Esophagus muscularis mucosa (tissue), 4 donors: ENCODE measurements around the gene EVI5L. TPM values are rescaled to one million over a fixed set of nuclear protein-coding genes. Genes with fewer than 3 reads are reported as not detected.

Source experiments
- DNase-seq: peaks from one replicate; pipeline ENCODE4 v3.0.0-alpha.2; 2017; ENCODE audit errors: extremely low spot score
- H3K27ac ChIP-seq, 4 donors: fragments of 200-600 bp; sonication (generic); replicated peaks in 1 of 4; 1 replicate in 3 of 4; 2 replicates in 1 of 4; pipeline ENCODE4 v1.5.1; 2016 to 2019; ENCODE audit warnings: mild to moderate bottlenecking in 1 of 4
- H3K27me3 ChIP-seq, 4 donors: fragments of 200-600 bp; sonication (generic); one replicate each; pipeline versions ENCODE4 v1.5.1 to v1.6.0; 2016 to 2019
- H3K36me3 ChIP-seq, 4 donors: fragments of 200-600 bp; sonication (generic); one replicate each; pipeline ENCODE4 v1.5.1; 2016 to 2019
- H3K4me1 ChIP-seq, 4 donors: fragments of 200-600 bp; sonication (generic); one replicate each; pipeline ENCODE4 v1.5.1; 2016 to 2019
- H3K4me3 ChIP-seq, 4 donors: fragments of 200-600 bp; sonication (generic); 1 replicate in 2 of 4; 2 replicates in 2 of 4; pipeline ENCODE4 v1.5.1; 2016 to 2019; ENCODE audit warnings: mild to moderate bottlenecking in 4 of 4, moderate library complexity in 1 of 4
- H3K9me3 ChIP-seq, 4 donors: fragments of 200-600 bp; sonication (generic); 1 replicate in 3 of 4; 2 replicates in 1 of 4; pipeline ENCODE4 v1.5.1; 2016 to 2019
- EP300 ChIP-seq: sonication (generic); formaldehyde crosslinking; IDR thresholded peaks from one replicate; pipeline ENCODE4 v1.6.1; 2017; ENCODE audit warnings: antibody characterized with exemption
- POLR2A ChIP-seq: fragments of 450-650 bp; IDR thresholded peaks from one replicate; pipeline ENCODE4 v1.6.1; 2017; ENCODE audit warnings: antibody characterized with exemption, moderate library complexity, mild to moderate bottlenecking, low read depth
- POLR2AphosphoS5 ChIP-seq, 2 donors: sonication (generic); formaldehyde crosslinking; IDR thresholded peaks; one replicate each; pipeline ENCODE4 v1.6.1; 2017; ENCODE audit warnings: antibody characterized with exemption in 2 of 2
- WGBS: methylation state at CpG from one replicate; pipeline ENCODE4 v1.1.5; 2018; 5-methylcytosine and 5-hydroxymethylcytosine counted together
- intact Hi-C: fragments of 100-400 bp; cut with DNase I; formaldehyde crosslinking; loops from one replicate; pipeline ENCODE4 v1.15.1; 2023
- total RNA-seq, 4 donors: library from RNA; depleted of rRNA; stranded (reverse); fragments of >200 nt; gene quantifications; one replicate each; pipeline versions ENCODE4 v1.1.0 to v1.2.1, GENCODE V29; 2016
- TF ChIP-seq, protein P1 (sequence below), 3 experiments: fragments of 200-600 bp in 2 of 3; fragments of 450-650 bp in 1 of 3; sonication (generic) in 2 of 3; IDR thresholded peaks; one replicate each; pipeline ENCODE4 v1.5.1; 2017 to 2019; ENCODE audit warnings: antibody characterized with exemption in 3 of 3, mild to moderate bottlenecking in 2 of 3, moderate library complexity in 1 of 3

EVI5L gene
- total RNA-seq, 4 donors from 2014 or later: 19.9 to 42.0 (median 29.2) TPM

DNA sequence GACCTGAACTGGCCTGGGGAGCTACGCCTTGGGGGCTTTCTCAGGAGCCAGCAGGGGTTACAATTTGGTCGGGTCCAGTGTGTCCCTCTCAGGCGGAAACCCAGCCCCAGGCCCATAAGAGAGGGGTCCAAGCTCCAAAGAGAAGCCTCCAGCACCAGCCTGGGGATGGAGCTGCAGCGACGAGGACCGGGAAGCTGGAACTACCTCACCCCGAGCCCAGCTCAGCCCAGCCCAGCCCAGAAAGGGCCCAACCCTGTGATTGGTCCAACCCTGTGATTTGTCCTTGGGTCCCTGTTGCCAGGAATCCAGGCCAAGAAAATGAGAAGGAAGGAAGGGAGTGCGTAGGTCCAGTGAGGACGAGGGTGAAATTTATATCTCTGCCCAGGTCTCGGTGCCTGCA, 42.9 kb upstream of the EVI5L start:
- no peak overlapping the region for H3K27ac ChIP-seq
- no peak for TF ChIP-seq EP300
- TF ChIP-seq, protein P1, sequence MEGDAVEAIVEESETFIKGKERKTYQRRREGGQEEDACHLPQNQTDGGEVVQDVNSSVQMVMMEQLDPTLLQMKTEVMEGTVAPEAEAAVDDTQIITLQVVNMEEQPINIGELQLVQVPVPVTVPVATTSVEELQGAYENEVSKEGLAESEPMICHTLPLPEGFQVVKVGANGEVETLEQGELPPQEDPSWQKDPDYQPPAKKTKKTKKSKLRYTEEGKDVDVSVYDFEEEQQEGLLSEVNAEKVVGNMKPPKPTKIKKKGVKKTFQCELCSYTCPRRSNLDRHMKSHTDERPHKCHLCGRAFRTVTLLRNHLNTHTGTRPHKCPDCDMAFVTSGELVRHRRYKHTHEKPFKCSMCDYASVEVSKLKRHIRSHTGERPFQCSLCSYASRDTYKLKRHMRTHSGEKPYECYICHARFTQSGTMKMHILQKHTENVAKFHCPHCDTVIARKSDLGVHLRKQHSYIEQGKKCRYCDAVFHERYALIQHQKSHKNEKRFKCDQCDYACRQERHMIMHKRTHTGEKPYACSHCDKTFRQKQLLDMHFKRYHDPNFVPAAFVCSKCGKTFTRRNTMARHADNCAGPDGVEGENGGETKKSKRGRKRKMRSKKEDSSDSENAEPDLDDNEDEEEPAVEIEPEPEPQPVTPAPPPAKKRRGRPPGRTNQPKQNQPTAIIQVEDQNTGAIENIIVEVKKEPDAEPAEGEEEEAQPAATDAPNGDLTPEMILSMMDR (IDR thresholded peaks at IDR 0.05): no peak
- TF ChIP-seq POLR2AphosphoS5 (IDR thresholded peaks at IDR 0.05): peak in 1 of 2 donors; percentile 26
- TF ChIP-seq POLR2A: no peak
- peaks cover 0 to 6% (median 0%) of the 10 kb centered on the region in 4 donors for H3K9me3 ChIP-seq
- peaks cover 4 to 95% (median 25%) of the 10 kb centered on the region in 4 donors for H3K27me3 ChIP-seq
- no peak for DNase-seq
- intact Hi-C loops: no loop called here
- 15% methylated on average over 7 of the region's 10 CpGs for WGBS
- H3K36me3 ChIP-seq: no peaks in the 10 kb centered on the region
- peaks cover 0 to 16% (median 7%) of the 10 kb centered on the region in 4 donors for H3K4me1 ChIP-seq
- peak overlapping the region; percentile 16 to 36 (median 22) for H3K4me3 ChIP-seq

DNA sequence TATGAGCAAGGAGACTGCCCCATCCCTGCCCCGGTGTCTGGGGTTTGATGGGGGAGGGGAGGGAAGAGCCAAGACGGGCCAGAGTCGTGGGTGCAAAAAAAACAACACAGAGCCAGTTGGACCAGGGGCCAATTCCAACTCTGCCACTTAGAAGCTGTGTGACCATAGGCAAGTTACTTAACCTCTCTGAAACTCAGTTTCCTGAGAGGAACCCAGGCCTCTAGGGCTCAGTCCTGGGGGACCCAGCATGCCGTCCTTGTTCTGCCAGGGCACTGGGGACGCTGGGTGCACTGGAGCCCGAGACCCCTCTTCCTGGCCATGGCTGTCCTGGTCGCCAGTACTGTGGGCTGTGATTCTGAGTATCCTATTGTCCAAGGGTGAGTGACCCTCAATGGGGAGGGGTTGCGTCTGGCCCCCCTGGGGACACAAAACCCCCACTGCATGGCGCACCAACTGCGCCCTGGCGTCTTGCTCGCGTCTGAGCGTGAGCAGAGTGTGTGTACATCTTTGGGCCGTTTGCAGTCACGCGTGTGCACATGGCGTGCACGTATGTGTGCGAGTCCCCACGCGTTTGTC, 42.3 kb upstream of the EVI5L start:
- H3K4me1 ChIP-seq: peaks cover 0 to 16% (median 7%) of the 10 kb centered on the region in 4 donors
- no peak for DNase-seq
- H3K9me3 ChIP-seq: peaks cover 0 to 6% (median 0%) of the 10 kb centered on the region in 4 donors
- TF ChIP-seq POLR2A (no peak), POLR2AphosphoS5 (IDR thresholded peaks at IDR 0.05) (no peak), EP300 (no peak)
- TF ChIP-seq, protein P1 (IDR thresholded peaks at IDR 0.05): no peak
- peak overlapping the region; percentile 16 to 36 (median 22) for H3K4me3 ChIP-seq
- intact Hi-C loops: no loop called here
- H3K27ac ChIP-seq: no peak overlapping the region
- 10% methylated on average over 9 of the region's 22 CpGs for WGBS
- peaks cover 4 to 91% (median 25%) of the 10 kb centered on the region in 4 donors for H3K27me3 ChIP-seq
- no peaks in the 10 kb centered on the region for H3K36me3 ChIP-seq

DNA sequence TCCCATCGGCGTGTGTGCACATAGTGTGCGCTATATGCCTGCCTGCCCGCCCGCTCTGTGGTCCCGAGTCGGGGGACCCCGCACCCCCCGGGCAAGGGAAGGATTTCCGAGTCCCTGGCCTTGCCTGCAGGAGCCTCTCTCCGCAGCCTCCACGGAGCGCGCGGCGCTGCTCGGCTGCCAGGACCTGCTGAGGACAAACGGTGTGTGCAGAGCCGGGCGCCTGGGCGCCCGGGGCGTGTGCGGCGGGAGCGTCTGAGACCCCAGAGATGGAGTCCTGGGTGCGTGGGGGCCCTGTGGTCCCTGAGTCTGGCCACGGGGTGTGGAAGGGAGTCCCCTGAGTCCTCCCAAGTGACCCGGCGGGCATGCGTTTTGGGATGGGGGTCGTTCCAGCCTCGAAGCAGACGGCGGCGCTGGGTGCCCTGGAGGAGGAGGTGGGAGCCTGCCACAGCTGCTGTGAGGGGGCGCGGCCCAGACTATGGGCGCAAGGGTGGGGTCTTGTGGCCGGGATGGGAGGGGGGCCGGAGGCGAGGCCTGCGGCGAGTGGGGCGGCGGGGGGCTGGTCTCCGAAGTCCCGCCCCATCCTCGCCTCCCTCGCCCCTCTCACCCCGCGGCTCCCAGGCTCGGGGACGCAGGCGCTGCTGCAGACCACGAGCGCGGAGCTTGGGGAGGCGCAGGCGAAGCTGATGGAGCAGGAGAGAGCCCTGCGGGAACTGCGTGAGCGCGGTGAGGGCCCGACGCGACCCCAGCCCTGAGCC, 41.7 kb upstream of the EVI5L start:
- 3% methylated on average over 19 of the region's 67 CpGs for WGBS
- Histone ChIP-seq H3K4me3 (peak overlapping the region; percentile 16 to 36 (median 22)), H3K4me1 (peaks cover 0 to 16% (median 7%) of the 10 kb centered on the region in 4 donors), H3K36me3 (no peaks in the 10 kb centered on the region), H3K27me3 (peaks cover 4 to 84% (median 25%) of the 10 kb centered on the region in 4 donors), H3K27ac (no peak overlapping the region), H3K9me3 (peaks cover 0 to 6% (median 0%) of the 10 kb centered on the region in 4 donors)
- intact Hi-C loops: no loop called here
- TF ChIP-seq, protein P1 (IDR thresholded peaks at IDR 0.05): no peak
- TF ChIP-seq EP300: no peak
- no peak for TF ChIP-seq POLR2A
- TF ChIP-seq POLR2AphosphoS5 (IDR thresholded peaks at IDR 0.05): no peak
- no peak for DNase-seq

DNA sequence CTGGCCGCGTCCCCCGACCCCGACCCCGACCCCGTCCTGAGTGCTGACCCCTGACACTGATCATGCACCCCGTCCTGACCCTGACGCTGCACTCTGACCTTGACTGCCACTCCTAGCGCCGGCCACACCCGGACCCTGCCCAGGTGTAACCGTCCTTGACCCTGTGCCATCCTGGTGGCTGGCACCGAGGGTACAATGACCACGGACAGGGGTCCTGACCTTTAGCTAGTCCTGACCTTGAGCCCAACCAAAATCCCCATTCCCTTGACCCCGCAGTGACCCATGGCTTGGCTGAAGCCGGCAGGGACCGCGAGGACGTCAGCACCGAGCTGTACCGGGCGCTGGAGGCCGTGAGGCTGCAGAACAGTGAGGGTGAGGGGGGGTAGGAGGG, 41.1 kb upstream of the EVI5L start:
- intact Hi-C loops: no loop called here
- no peak for DNase-seq
- no peak overlapping the region for H3K27ac ChIP-seq
- H3K27me3 ChIP-seq: peaks cover 4 to 79% (median 25%) of the 10 kb centered on the region in 4 donors
- no CpG with 5 or more reads among the region's 23 CpGs for WGBS
- peaks cover 0 to 16% (median 7%) of the 10 kb centered on the region in 4 donors for H3K4me1 ChIP-seq
- H3K36me3 ChIP-seq: no peaks in the 10 kb centered on the region
- peak overlapping the region in 2 of 4 donors; percentile 16 to 36 for H3K4me3 ChIP-seq
- H3K9me3 ChIP-seq: peaks cover 0 to 6% (median 0%) of the 10 kb centered on the region in 4 donors
- TF ChIP-seq POLR2A: no peak
- no peak for TF ChIP-seq POLR2AphosphoS5 (IDR thresholded peaks at IDR 0.05)
- TF ChIP-seq EP300: no peak
- TF ChIP-seq, protein P1 (IDR thresholded peaks at IDR 0.05): no peak
